K562 (cell line): ENCODE measurements around the gene AIFM1. TPM values are rescaled to one million over a fixed set of nuclear protein-coding genes. Genes with fewer than 3 reads are reported as not detected.
A peak's percentile ranks its signal among the peaks of the same experiment; 100 is the strongest.

Experiments used
- ATAC-seq: fragments of 200-7000 bp; cut with Tn5 transposase; 3 replicates; pipeline ENCODE4 v1.9.1; 2020; ENCODE audit warnings: moderate library complexity
- BruUV-seq: library from RNA; stranded (reverse); fragments of 400-500 nt; replicated peaks from 2 replicates; lab custom pipeline; 2021; lab: Mats Ljungman, UMichigan
- CTCF ChIA-PET: fragments of 300-600 bp; formaldehyde crosslinking; extraction: SDS; loops from one replicate; lab custom pipeline; 2021; ENCODE audit warnings: low intra/inter-chr PET ratio; lab: Yijun Ruan, JAX
- POLR2A ChIA-PET: fragments of 300-600, 350-650 bp; sonication (Branson Sonifier 250); formaldehyde crosslinking; extraction: SDS; loops from one replicate; lab custom pipeline; 2021; ENCODE audit warnings: antibody characterized with exemption, inconsistent platforms; lab: Yijun Ruan, JAX
- DNase-seq, 4 experiments: peaks; one replicate each; pipeline versions ENCODE4 v3.0.0 to v3.0.0-alpha.2; 2011 to 2018; ENCODE audit warnings: low spot score in 3 of 4, mixed read lengths in 3 of 4; ENCODE audit errors: extremely low read depth in 1 of 4
- FAIRE-seq: peaks from 2 replicates; lab custom pipeline; 2011; peaks lifted over from hg19 to GRCh38; lab: Jason Lieb, UNC
- H2AFZ ChIP-seq: 2 replicates; pipeline ENCODE4 v1.6.0; 2011; ENCODE audit warnings: low read depth, low read length, control low read depth, inconsistent platforms
- H3K27ac ChIP-seq: fragments of 200-600 bp; 3 replicates; pipeline ENCODE4 v1.8.0; 2011; ENCODE audit warnings: low read depth, mild to moderate bottlenecking, control low read depth, inconsistent platforms, low read length, moderate library complexity, mixed read lengths; ENCODE audit errors: extremely low read depth
- H3K27me3 ChIP-seq, 2 experiments: fragments of 300-600 bp in 1 of 2; 2 replicates in 1 of 2; 3 replicates in 1 of 2; pipeline versions ENCODE4 v1.6.0 to v1.8.0; 2011; ENCODE audit warnings: inconsistent platforms in 2 of 2, low read length in 2 of 2, mild to moderate bottlenecking in 1 of 2, mixed read lengths in 1 of 2, moderate library complexity in 1 of 2; ENCODE audit not compliant: control insufficient read depth in 2 of 2, insufficient read depth in 2 of 2
- H3K36me3 ChIP-seq: fragments of 300-600 bp; 3 replicates; pipeline ENCODE4 v1.8.0; 2011; ENCODE audit warnings: mild to moderate bottlenecking, low read length, inconsistent platforms; ENCODE audit not compliant: control insufficient read depth, insufficient read depth
- H3K4me1 ChIP-seq, 2 experiments: fragments of 200-600 bp in 1 of 2; replicated peaks in 1 of 2; 2 replicates in 1 of 2; 3 replicates in 1 of 2; pipeline versions ENCODE4 v1.5.1 to v1.8.0; 2011; ENCODE audit warnings: inconsistent platforms in 2 of 2, low read length in 2 of 2, mild to moderate bottlenecking in 1 of 2, mixed read lengths in 1 of 2, moderate library complexity in 1 of 2; ENCODE audit not compliant: control insufficient read depth in 2 of 2, insufficient read depth in 2 of 2
- H3K4me2 ChIP-seq: 2 replicates; pipeline ENCODE4 v1.6.1; 2011; ENCODE audit warnings: low read length, control low read depth, inconsistent platforms, mixed read lengths; ENCODE audit not compliant: insufficient read depth
- H3K4me3 ChIP-seq: fragments of 200-600 bp; sonication (generic), shearing (Covaris generic); 2 replicates; pipeline ENCODE4 v1.5.1; 2016; ENCODE audit warnings: control low read depth, inconsistent platforms
- H3K79me2 ChIP-seq: fragments of 200-600 bp; 3 replicates; pipeline ENCODE4 v1.8.0; 2011; ENCODE audit warnings: low read length, inconsistent platforms; ENCODE audit not compliant: control insufficient read depth, insufficient read depth
- H3K9ac ChIP-seq, 2 experiments: 2 replicates each; pipeline versions ENCODE4 v1.6.0 to v1.6.1; 2011; ENCODE audit warnings: low read depth in 2 of 2, low read length in 2 of 2, control low read depth in 1 of 2, inconsistent platforms in 1 of 2, mild to moderate bottlenecking in 1 of 2, mixed read lengths in 1 of 2; ENCODE audit not compliant: insufficient read depth in 1 of 2
- H3K9me1 ChIP-seq: one replicate; pipeline ENCODE4 v1.6.0; 2011; ENCODE audit warnings: inconsistent platforms, mild to moderate bottlenecking, low read length, moderate library complexity; ENCODE audit not compliant: control insufficient read depth, insufficient read depth
- H3K9me3 ChIP-seq: replicated peaks from 2 replicates; pipeline ENCODE4 v1.5.1; 2011; ENCODE audit warnings: low read depth, low read length, inconsistent platforms; ENCODE audit not compliant: control insufficient read depth, insufficient read depth
- H4K20me1 ChIP-seq: replicated peaks from 2 replicates; pipeline ENCODE4 v1.6.1; 2011; ENCODE audit warnings: low read length, inconsistent platforms, mixed read lengths; ENCODE audit not compliant: control insufficient read depth, insufficient read depth
- HDAC6 ChIP-seq: IDR thresholded peaks from 2 replicates; pipeline ENCODE4 v1.6.1; 2012; ENCODE audit warnings: low read depth, mild to moderate bottlenecking, control low read depth, inconsistent platforms, low read length, moderate library complexity
- PTBP1 ChIP-seq: fragments of 200-400 bp; formaldehyde crosslinking; IDR thresholded peaks from 2 replicates; pipeline ENCODE4 v1.6.1; 2017; ENCODE audit warnings: low read depth, low read length
- RNF219 ChIP-seq: fragments of 250-450 bp; sonication (Bioruptor Pico); IDR thresholded peaks from 2 replicates; pipeline ENCODE4 v1.5.0; 2022; ENCODE audit warnings: mild to moderate bottlenecking
- ZNF318 ChIP-seq, 2 experiments: fragments of 450-650 bp; IDR thresholded peaks; 2 replicates each; pipeline ENCODE4 v1.6.1; 2016; ENCODE audit warnings: mild to moderate bottlenecking in 2 of 2, borderline replicate concordance in 1 of 2, low read depth in 1 of 2, moderate library complexity in 1 of 2
- WGBS: fragments of 100-300 bp; shearing (Covaris generic); methylation state at CpG from one replicate; pipeline ENCODE4 v1.1.6; 2016; ENCODE audit warnings: low coverage, mixed read lengths; ENCODE audit not compliant: insufficient coverage; ENCODE audit errors: missing lambda C conversion rate; 5-methylcytosine and 5-hydroxymethylcytosine counted together
- in situ Hi-C: fragments of 300-500 bp; cut with MboI; formaldehyde crosslinking; loops from 4 replicates; pipeline ENCODE4 v1.15.0; 2018; ENCODE audit warnings: inconsistent platforms, mixed read lengths
- intact Hi-C: fragments of 100-400 bp; cut with micrococcal nuclease; formaldehyde crosslinking; loops from 2 replicates; pipeline ENCODE4 v1.14.2; 2022
- polyA plus RNA-seq, 8 experiments: library from polyadenylated mRNA; depleted of rRNA in 4 of 8; stranded (reverse) in 5 of 8; unstranded in 3 of 8; fragments of >200 nt; fragmentation: Nextera tagmentation in 2 of 8; fragmentation: Illumina TruSeq in 1 of 8; extraction: Ambion mirVana in 2 of 8; extraction: Trizol in 1 of 8; gene quantifications; 2 replicates each; pipeline versions ENCODE4 v1.2.1 to v1.2.3, GENCODE V29; 2011 to 2014; ENCODE audit warnings: inconsistent platforms in 1 of 8, missing spikeins in 1 of 8
- total RNA-seq, 7 experiments: library from RNA; depleted of rRNA in 6 of 7; stranded (reverse); fragments of >200 nt in 6 of 7; fragmentation: Illumina TruSeq in 2 of 7; extraction: Trizol in 2 of 7; gene quantifications; 2 replicates each; pipeline versions ENCODE4 v1.2.1 to v1.2.3, GENCODE V29; 2011 to 2021; ENCODE audit warnings: low replicate concordance in 1 of 7

The AIFM1 gene
- total and polyA plus RNA-seq, 9 of the 15 experiments (the other 6 are each of a cell fraction or from before 2014, with no cell fraction given), result 51.0 to 117 (median 91.2) TPM

- BruUV-seq, result no TSS peak
- TF ChIP-seq RNF219, result no peak
- TF ChIP-seq ZNF318 (IDR thresholded peaks at IDR 0.05; ENCODE audit: borderline replicate concordance in 1 of 2, low read depth in 1 of 2), result no peak
- no peak for TF ChIP-seq HDAC6
- no peak for TF ChIP-seq PTBP1
These were observed 79.8 kb downstream of the AIFM1 start for GRCh38 chrX:130085551-130086446.

More at GRCh38 chrX:130085551-130086446, 79.8 kb downstream of the AIFM1 start:
- intact Hi-C loops, result loop anchor here (5.0 kb wide), 1 partner anchor 182 kb away; the partner anchor contains the start of gene ZNF280C
- H2AFZ ChIP-seq, result no peak overlapping the region
- DNase-seq, result no peak
- H3K9ac ChIP-seq, result peak overlapping the region; percentile 22 to 83; a peak in 2 of 4 replicates
- POLR2A ChIA-PET, result interaction anchor here (0.6 to 1.1 kb wide), 2 partner anchors 34 to 230 kb away, joined by 3 read pairs; no protein-coding TSS in a partner anchor
- H3K4me3 ChIP-seq, result no peak overlapping the region
- in situ Hi-C loops, result no loop called here
- peaks cover 8% of the 10 kb centered on the region for H3K9me1 ChIP-seq
- no peak overlapping the region for H3K4me2 ChIP-seq
- H3K9me3 ChIP-seq, result no peaks in the 10 kb centered on the region
- H3K27me3 ChIP-seq, result no peaks in the 10 kb centered on the region
- no peak for ATAC-seq
- CTCF ChIA-PET, result no interaction called here
- peaks cover 45% of the 10 kb centered on the region; the same call in 2 of the 3 replicates for H3K36me3 ChIP-seq
- H3K27ac ChIP-seq, result peak overlapping the region; percentile 78; the same call in 1 of the 3 replicates
- peaks cover 7% of the 10 kb centered on the region; the same call in 1 of the 2 replicates for H4K20me1 ChIP-seq
- WGBS, result 63% methylated on average over 11 of the region's 11 CpGs
- no peak for FAIRE-seq
- peaks cover 65 to 70% of the 10 kb centered on the region in 2 experiments for H3K4me1 ChIP-seq
- peaks cover 87% of the 10 kb centered on the region for H3K79me2 ChIP-seq
